ENCODE results near the gene DCAF8. TPM values are rescaled to one million over a fixed set of nuclear protein-coding genes. Genes with fewer than 3 reads are reported as not detected.

Gene DCAF8
- total RNA-seq, 2 donors from 2014 or later: 167 to 178 TPM

DNA sequence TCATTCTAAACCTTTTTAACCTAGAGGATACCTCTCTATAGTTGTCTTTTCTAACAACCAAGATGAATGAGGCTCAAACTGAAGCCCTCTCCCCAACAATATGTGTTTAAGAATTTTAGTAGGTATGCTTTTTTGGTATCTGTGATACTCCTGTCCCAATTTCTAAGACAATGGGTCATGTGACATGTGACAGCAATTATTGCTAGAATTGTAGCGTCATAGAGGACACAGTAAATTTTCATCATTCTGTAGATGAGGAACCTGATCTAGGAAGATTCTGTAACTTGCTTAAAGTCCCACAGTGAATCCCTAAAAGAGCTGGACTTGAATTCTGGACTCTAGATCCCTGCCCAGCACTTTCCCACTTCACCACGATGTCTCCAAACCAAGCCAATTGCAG is 83.6 kb downstream of the DCAF8 start:
- DNase-seq: no peak
- no peak overlapping the region for H3K27ac Mint-ChIP-seq
- peaks cover 5% of the 10 kb centered on the region for H3K4me1 Mint-ChIP-seq
- H3K4me3 Mint-ChIP-seq: no peak overlapping the region
- peaks cover 61% of the 10 kb centered on the region for H3K27me3 Mint-ChIP-seq
- ATAC-seq: no peak
- peaks cover 2% of the 10 kb centered on the region for H3K36me3 Mint-ChIP-seq (ENCODE audit: low read depth)
- H3K9me3 ChIP-seq (ENCODE audit: control insufficient read depth, low read length, poor library complexity, severe bottlenecking): no peaks in the 10 kb centered on the region

DNA sequence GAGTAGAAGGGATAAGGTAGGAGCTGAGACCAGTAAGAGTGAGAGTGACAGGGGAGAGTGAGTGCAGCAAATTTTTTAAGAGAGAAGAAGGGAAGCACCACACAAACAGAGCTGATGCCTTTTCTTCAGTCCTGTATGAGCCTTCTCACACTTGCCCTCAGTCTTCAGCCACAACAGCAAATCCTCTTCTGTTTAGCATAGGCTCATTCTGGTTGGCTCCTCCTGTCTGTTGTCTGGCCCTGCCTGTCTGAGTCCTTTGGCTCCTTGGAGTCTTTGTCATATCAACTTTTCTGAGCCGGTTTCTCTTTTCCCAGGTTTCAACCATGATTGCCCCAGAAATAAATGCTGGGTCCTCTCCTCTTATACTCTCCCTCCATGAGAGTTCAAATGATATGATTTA is 84.7 kb downstream of the DCAF8 start:
- Mint-ChIP-seq H3K4me3 (no peak overlapping the region), H3K27me3 (peaks cover 65% of the 10 kb centered on the region), H3K36me3 (ENCODE audit: low read depth) (peaks cover 2% of the 10 kb centered on the region), H3K27ac (no peak overlapping the region), H3K4me1 (peaks cover 10% of the 10 kb centered on the region)
- DNase-seq (no peak), ATAC-seq (no peak)
- H3K9me3 ChIP-seq (ENCODE audit: control insufficient read depth, low read length, poor library complexity, severe bottlenecking): no peaks in the 10 kb centered on the region

DNA sequence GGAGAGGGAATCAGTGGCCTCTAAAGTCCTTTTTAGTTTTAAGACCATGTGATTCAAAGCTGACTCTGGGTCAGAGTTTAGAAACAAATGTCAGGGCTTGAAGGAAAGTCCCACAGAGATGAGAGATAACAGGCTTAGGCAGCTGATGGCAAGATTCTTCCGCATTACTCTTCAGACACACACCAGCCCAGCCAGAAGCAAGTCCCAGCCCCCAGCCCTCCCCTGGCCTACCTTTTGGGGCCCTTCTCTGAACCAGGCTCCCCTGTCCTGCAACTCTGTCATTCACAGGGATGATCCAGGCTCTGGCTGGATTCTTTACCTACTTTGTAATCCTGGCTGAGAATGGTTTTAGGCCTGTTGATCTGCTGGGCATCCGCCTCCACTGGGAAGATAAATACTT is 85.1 kb downstream of the DCAF8 start:
- no peak overlapping the region for H3K27ac Mint-ChIP-seq
- peaks cover 10% of the 10 kb centered on the region for H3K4me1 Mint-ChIP-seq
- no peak for DNase-seq
- H3K36me3 Mint-ChIP-seq (ENCODE audit: low read depth): peaks cover 2% of the 10 kb centered on the region
- ATAC-seq: no peak
- H3K4me3 Mint-ChIP-seq: no peak overlapping the region
- peaks cover 69% of the 10 kb centered on the region for H3K27me3 Mint-ChIP-seq
- no peaks in the 10 kb centered on the region for H3K9me3 ChIP-seq (ENCODE audit: control insufficient read depth, low read length, poor library complexity, severe bottlenecking)

DNA sequence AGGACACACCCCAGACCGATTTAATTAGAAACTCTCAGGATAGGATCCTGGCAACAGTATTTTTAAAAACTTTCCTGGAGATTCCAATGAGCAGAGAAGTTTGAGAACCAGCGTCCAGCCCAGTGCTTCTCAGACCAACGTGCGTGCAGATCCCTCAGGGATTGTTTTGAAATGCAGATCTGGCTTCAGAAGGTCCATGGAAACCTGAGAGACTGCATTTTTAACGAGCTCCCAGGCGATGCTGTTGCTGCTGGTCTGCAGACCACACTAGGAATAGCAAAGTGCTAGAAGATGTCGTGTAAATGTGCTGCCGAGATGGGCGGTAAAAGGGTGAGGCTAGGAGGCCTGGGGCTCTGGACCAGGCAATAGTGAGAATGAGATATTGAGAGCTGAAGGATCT is 90.4 kb downstream of the DCAF8 start:
- DNase-seq (no peak), ATAC-seq (no peak)
- Mint-ChIP-seq H3K27me3 (peaks cover 64% of the 10 kb centered on the region), H3K36me3 (ENCODE audit: low read depth) (no peaks in the 10 kb centered on the region), H3K4me1 (peaks cover 16% of the 10 kb centered on the region), H3K4me3 (no peak overlapping the region), H3K27ac (no peak overlapping the region)
- H3K9me3 ChIP-seq (ENCODE audit: control insufficient read depth, low read length, poor library complexity, severe bottlenecking): no peaks in the 10 kb centered on the region

DNA sequence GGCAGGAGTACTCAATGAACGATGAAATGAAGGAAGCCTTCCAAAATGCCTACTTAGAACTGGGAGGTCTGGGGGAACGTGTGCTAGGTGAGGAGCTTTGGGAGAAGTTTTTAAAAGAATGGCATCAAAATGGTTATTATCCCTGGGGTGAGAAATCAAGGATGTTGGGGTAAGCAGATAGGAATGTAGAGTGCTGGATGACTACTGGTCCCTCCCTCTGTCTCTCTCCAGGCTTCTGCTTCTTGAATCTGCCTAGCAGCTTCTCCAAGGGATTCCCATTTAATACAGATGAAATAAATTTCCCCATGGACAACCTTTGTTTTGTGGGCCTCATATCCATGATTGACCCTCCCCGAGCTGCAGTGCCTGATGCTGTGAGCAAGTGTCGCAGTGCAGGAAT is 91.0 kb downstream of the DCAF8 start:
- peaks cover 16% of the 10 kb centered on the region for H3K4me1 Mint-ChIP-seq
- DNase-seq (no peak), ATAC-seq (no peak)
- no peaks in the 10 kb centered on the region for H3K36me3 Mint-ChIP-seq (ENCODE audit: low read depth)
- no peak overlapping the region for H3K4me3 Mint-ChIP-seq
- no peaks in the 10 kb centered on the region for H3K9me3 ChIP-seq (ENCODE audit: control insufficient read depth, low read length, poor library complexity, severe bottlenecking)
- H3K27ac Mint-ChIP-seq: no peak overlapping the region
- peaks cover 67% of the 10 kb centered on the region for H3K27me3 Mint-ChIP-seq

DNA sequence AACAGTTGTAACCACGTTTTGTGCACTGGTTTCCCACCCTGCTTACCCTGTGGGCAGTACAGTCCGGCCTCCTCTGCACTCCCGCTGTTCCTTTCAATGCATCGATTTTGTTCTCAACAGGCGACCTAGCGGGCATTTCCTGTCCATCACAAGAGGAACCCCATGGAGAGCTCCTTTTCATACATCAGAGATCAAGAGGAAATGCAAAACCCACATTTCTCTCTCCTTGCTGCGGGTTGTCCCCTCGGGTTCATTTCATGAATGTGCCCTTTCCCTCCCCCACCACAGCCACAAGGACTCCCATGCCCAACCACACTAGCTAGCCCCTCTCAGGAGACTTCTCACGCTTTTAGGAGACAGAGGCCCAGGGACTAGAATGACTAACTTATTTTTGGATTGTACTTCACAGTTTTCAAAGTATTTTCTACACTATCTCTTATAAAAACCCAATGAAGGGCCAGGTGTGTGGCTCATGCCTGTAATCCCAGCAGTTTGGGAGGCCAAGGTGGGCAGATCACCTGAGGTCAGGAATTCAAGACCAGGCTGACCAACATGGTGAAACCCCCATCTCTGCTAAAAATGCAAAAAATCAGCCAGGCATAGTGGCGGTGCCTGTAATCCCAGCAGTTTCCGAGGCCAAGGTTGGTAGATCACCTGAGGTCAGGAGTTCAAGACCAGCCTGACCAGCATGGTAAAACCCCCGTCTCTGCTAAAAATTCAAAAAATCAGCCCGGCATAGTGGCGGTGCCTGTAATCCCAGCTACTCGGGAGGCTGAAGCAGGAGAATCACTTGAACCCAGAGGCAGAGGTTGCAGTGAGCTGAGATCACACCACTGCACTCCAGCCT is 92.6 kb downstream of the DCAF8 start:
- no peak for DNase-seq
- H3K27ac Mint-ChIP-seq: no peak overlapping the region

DNA sequence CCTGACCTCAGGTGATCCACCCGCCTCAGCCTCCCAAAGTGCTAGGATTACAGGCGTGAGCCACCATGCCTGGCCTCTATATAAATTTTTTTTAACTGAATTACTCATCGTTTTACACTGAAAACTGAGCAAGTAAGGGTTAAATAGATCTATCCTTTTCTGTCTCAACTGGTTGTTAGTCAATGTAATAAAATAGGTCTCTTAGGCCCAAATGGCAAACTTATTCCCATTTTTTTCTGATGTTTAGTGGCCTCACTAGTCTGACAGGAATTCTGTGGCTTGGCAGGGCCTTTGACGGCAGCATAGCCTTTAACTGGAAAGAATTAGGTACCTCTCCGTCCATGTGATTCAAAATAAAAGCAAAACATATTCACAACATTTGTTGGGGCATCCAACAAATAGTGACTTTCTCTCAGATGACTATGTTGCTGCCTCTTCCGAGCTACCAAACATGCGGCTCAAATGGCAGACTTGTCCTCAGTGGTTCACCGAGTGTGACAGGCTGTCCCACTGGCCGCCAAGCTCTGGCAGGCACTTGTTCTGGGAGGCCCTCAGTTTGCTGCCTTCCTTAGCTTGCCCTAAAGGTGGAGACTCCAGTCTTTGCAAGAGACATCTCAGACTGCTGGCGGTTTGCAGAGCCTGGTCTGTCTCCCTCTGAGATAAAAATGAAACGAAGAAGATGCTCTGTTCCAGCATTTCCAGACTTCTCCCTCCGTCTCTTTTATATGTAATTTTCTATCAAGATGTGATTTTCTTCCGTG is 93.6 kb downstream of the DCAF8 start:
- ATAC-seq (no peak), DNase-seq (no peak)
- peaks cover 15% of the 10 kb centered on the region for H3K4me1 Mint-ChIP-seq
- H3K27ac Mint-ChIP-seq: no peak overlapping the region
- H3K4me3 Mint-ChIP-seq: no peak overlapping the region
- H3K9me3 ChIP-seq (ENCODE audit: control insufficient read depth, low read length, poor library complexity, severe bottlenecking): no peaks in the 10 kb centered on the region
- peaks cover 2% of the 10 kb centered on the region for H3K36me3 Mint-ChIP-seq (ENCODE audit: low read depth)
- H3K27me3 Mint-ChIP-seq: peaks cover 70% of the 10 kb centered on the region

More for the DNA sequence above, 92.6 kb downstream of the DCAF8 start:
- H3K4me1 Mint-ChIP-seq: peaks cover 16% of the 10 kb centered on the region
- peaks cover 2% of the 10 kb centered on the region for H3K36me3 Mint-ChIP-seq (ENCODE audit: low read depth)
- H3K4me3 Mint-ChIP-seq: no peak overlapping the region
- no peak for ATAC-seq
- no peaks in the 10 kb centered on the region for H3K9me3 ChIP-seq (ENCODE audit: control insufficient read depth, low read length, poor library complexity, severe bottlenecking)
- peaks cover 70% of the 10 kb centered on the region for H3K27me3 Mint-ChIP-seq

DNA sequence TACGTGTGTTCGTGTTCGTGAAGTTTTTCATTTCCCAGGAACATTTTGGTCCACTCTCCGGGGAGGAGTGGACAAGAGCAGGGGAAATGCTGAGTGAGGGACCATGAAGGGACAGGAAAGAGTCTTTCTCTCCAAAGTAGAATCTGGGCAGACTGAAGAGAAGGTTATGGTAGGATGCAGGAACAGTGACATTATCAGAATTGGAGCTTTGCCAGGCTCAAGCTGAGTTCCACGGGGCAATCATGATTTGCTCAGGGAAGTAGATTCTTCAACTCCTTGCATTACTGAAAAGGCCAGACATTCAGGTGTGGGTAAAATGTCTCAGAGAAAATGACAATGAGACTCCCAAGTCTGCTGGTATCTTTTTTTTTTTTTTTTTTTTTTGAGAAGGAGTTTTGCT is 94.3 kb downstream of the DCAF8 start:
- H3K4me1 Mint-ChIP-seq: peaks cover 9% of the 10 kb centered on the region
- H3K27ac Mint-ChIP-seq: no peak overlapping the region
- H3K4me3 Mint-ChIP-seq: no peak overlapping the region
- H3K36me3 Mint-ChIP-seq (ENCODE audit: low read depth): peaks cover 2% of the 10 kb centered on the region
- no peak for ATAC-seq
- peaks cover 70% of the 10 kb centered on the region for H3K27me3 Mint-ChIP-seq
- H3K9me3 ChIP-seq (ENCODE audit: control insufficient read depth, low read length, poor library complexity, severe bottlenecking): no peaks in the 10 kb centered on the region
- no peak for DNase-seq

DNA sequence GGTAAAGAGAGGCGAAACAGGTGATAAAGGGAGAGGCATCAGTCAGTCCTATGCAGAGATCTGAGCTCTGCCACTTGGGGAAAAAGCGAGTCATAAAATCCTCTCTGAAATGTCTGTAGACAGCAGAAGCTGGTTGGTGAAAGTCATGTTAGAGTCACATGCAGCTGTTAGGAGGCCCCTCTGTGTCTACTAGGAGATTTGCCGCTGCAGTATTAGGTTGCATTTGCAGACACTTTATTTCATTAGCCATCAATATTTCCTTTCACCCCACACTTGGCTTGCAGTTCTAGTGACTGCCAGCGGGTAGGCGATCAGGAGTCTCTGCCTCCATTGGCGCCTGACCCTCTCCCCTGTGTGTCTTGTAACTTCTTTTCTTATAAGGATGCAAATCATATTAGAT is 94.8 kb downstream of the DCAF8 start:
- no peak overlapping the region for H3K4me3 Mint-ChIP-seq
- ATAC-seq (no peak), DNase-seq (no peak)
- peaks cover 2% of the 10 kb centered on the region for H3K36me3 Mint-ChIP-seq (ENCODE audit: low read depth)
- peaks cover 66% of the 10 kb centered on the region for H3K27me3 Mint-ChIP-seq
- H3K4me1 Mint-ChIP-seq: peaks cover 9% of the 10 kb centered on the region
- H3K27ac Mint-ChIP-seq: no peak overlapping the region
- H3K9me3 ChIP-seq (ENCODE audit: control insufficient read depth, low read length, poor library complexity, severe bottlenecking): no peaks in the 10 kb centered on the region

DNA sequence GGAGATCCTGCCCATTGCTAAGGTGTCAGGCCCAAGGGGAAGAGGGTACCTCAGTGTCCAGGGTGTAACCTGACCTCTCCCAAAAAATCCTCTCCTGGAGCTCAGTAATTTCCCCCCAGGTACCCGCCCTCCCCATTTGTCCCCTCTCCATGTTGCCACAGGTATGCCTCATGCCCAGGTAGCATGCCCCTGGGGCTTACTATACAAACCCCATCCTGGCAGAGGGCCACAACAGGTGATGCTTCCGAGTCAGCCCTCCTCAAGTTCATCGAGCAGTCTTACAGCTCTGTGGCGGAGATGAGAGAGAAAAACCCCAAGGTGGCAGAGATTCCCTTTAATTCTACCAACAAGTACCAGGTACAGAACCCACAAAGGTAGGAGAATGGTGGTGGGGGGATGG is 95.3 kb downstream of the DCAF8 start:
- Mint-ChIP-seq H3K36me3 (ENCODE audit: low read depth) (peaks cover 2% of the 10 kb centered on the region), H3K27me3 (peaks cover 61% of the 10 kb centered on the region), H3K4me1 (peaks cover 8% of the 10 kb centered on the region), H3K4me3 (no peak overlapping the region), H3K27ac (no peak overlapping the region)
- DNase-seq: no peak
- H3K9me3 ChIP-seq (ENCODE audit: control insufficient read depth, low read length, poor library complexity, severe bottlenecking): no peaks in the 10 kb centered on the region
- no peak for ATAC-seq

DNA sequence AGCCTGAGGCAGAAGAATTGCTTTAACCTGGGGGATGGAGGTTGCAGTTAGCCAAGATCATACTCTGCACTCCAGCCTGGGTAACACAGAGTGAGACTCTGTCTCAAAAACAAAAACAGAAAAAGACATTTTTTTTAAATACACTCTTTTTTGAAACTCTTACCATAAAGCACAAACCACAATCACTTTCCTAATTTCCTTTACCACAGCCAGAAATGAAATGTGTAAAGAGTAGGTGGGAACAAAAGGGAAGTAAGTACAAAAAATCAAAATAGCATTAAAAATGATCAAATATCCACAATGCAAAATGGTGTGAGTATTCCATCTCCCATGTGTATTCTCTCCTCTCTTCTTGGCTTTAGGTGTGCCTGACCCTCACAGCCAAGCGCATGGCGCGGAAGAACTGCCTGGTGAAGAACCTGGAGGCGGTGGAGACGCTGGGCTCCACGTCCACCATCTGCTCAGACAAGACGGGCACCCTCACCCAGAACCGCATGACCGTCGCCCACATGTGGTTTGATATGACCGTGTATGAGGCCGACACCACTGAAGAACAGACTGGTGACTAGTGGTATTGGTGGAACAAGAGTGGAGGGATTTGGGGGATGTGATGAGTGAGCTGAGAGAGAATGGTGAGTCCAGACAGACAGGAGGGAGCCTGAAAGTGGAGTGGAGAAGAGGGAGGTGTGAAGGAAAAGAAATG is 96.0 kb downstream of the DCAF8 start:
- DNase-seq: no peak
- peaks cover 2% of the 10 kb centered on the region for H3K36me3 Mint-ChIP-seq (ENCODE audit: low read depth)
- peaks cover 8% of the 10 kb centered on the region for H3K4me1 Mint-ChIP-seq
- peaks cover 53% of the 10 kb centered on the region for H3K27me3 Mint-ChIP-seq
- H3K27ac Mint-ChIP-seq: no peak overlapping the region
- no peak for ATAC-seq
- H3K9me3 ChIP-seq (ENCODE audit: control insufficient read depth, low read length, poor library complexity, severe bottlenecking): no peaks in the 10 kb centered on the region
- H3K4me3 Mint-ChIP-seq: no peak overlapping the region

All from T-helper 17 cell (primary cell).